ENCODE data around the gene AKT2. TPM values are rescaled to one million over a fixed set of nuclear protein-coding genes. Genes with fewer than 3 reads are reported as not detected.
"Not testable (repeated sequence)": the region's sequence is repeated elsewhere in the genome, so short reads cannot be mapped to it uniquely, and the experiment has no call there.

AKT2 gene
- total and polyA plus RNA-seq, 2 of the 8 experiments (the other 6 are each of a cell fraction or from before 2014, with no cell fraction given) = 151 to 183 TPM

GRCh38 chr19:40219721-40220276, 65.3 kb downstream of the AKT2 start (continued):
- TF ChIP-seq YY1 (IDR thresholded peaks at IDR 0.05; ENCODE audit: low read depth, low read length) = no peak
- TF ChIP-seq RXRA (IDR thresholded peaks at IDR 0.05; ENCODE audit: insufficient read depth, low read depth, low read length) = no peak
- no peak for TF ChIP-seq TEAD4 (IDR thresholded peaks at IDR 0.05; ENCODE audit: low read depth, low read length)
- TF ChIP-seq GTF2F1 (IDR thresholded peaks at IDR 0.05; ENCODE audit: borderline replicate concordance, low read depth, low read length) = no peak

DNA sequence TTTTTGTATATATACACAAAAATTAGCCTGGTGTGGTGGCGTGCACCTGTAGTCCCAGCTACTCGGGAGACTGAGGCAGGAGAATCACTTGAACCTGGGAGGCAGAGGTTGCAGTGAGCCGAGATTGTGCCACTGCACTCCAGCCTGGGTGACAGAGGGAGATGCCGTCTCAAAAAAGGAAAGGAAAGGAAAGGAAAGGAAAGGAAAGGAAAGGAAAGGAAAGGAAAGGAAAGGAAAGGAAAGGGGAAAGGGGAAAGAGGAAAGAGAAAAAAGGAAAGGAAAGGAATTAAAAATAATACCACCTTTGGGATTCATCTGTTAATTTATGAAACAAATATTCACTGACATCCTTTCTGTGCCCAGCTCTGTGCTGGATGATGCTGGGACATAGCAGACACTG, 66.1 kb downstream of the AKT2 start:
- CTCF ChIA-PET (ENCODE audit: partially characterized antibody) = interaction anchor here (0.6 to 4.5 kb wide), 16 partner anchors 9 to 305 kb away, joined by 3 to 32 read pairs (median 6); partner anchors contain the start of genes CCNP and MAP3K10
- not testable (repeated sequence) for H3K56ac ChIP-seq (replicated peaks; ENCODE audit: insufficient read length, low read depth, low read length); H2BK5ac ChIP-seq (ENCODE audit: low read depth, low read length); H3K79me1 ChIP-seq (ENCODE audit: low read depth, low read length); H3K36me3 ChIP-seq (ENCODE audit: control insufficient read depth in 2 of 4, insufficient read depth in 4 of 4, low read length in 3 of 4); H3K23ac ChIP-seq (ENCODE audit: insufficient read length); H4K5ac ChIP-seq (ENCODE audit: insufficient read length, low read depth, low read length); H2BK20ac ChIP-seq (ENCODE audit: low read length); H3K9me3 ChIP-seq (ENCODE audit: insufficient read depth in 2 of 2, low read depth in 1 of 2, low read length in 1 of 2); H2BK120ac ChIP-seq (replicated peaks; ENCODE audit: low read depth, low read length); H3K18ac ChIP-seq (ENCODE audit: extremely low read depth, low read length); FAIRE-seq; H3K14ac ChIP-seq (ENCODE audit: insufficient read length); H3K4me2 ChIP-seq (ENCODE audit: insufficient read depth in 1 of 2, low read depth in 2 of 2, low read length in 2 of 2); H3K23me2 ChIP-seq (ENCODE audit: low read depth, low read length); H3K4me3 ChIP-seq (ENCODE audit: extremely low read depth in 1 of 4, insufficient read depth in 2 of 4, low read depth in 3 of 4, low read length in 4 of 4); H4K8ac ChIP-seq (ENCODE audit: extremely low read depth, insufficient read depth, low read length); H3K27ac ChIP-seq (ENCODE audit: low read depth, low read length); H3K4ac ChIP-seq (replicated peaks; ENCODE audit: insufficient read length, low read depth, low read length); DNase-seq (ENCODE audit: low read depth in 1 of 2, low spot score in 2 of 2); H2AFZ ChIP-seq (ENCODE audit: low read length); H3K79me2 ChIP-seq (ENCODE audit: control insufficient read depth in 1 of 2, insufficient read depth in 2 of 2, low read length in 2 of 2); H3K9ac ChIP-seq (replicated peaks in 1 of 4; ENCODE audit: extremely low read depth in 1 of 4, low read depth in 3 of 4, low read length in 3 of 4); H2BK12ac ChIP-seq (ENCODE audit: low read depth, low read length); H2AK5ac ChIP-seq (ENCODE audit: low read depth, low read length); H4K20me1 ChIP-seq (replicated peaks in 1 of 2; ENCODE audit: control insufficient read depth in 1 of 2, insufficient read depth in 2 of 2, low read length in 2 of 2); H4K91ac ChIP-seq (replicated peaks; ENCODE audit: insufficient read length, low read length); H2BK15ac ChIP-seq (ENCODE audit: low read length)
- 86% methylated on average over 4 of the region's 4 CpGs; no CpG with 5 or more reads in 1 of the 2 experiments for WGBS, 2 experiments (ENCODE audit: extremely low coverage in 1 of 2, insufficient coverage in 1 of 2, insufficient read length in 1 of 2, insufficient replicate concordance in 2 of 2, low coverage in 1 of 2, low lambda C conversion rate in 2 of 2, missing lambda C conversion rate in 1 of 2)
- POLR2A ChIA-PET (ENCODE audit: partially characterized antibody) = interaction anchor here (1.2 to 1.5 kb wide), 2 partner anchors 8 to 10 kb away, joined by 3 to 6 read pairs; partner anchors contain the start of gene CCNP
- peaks cover 3 to 21% (median 16%) of the 10 kb centered on the region in 4 experiments for H3K27me3 ChIP-seq (replicated peaks in 1 of 4; ENCODE audit: control insufficient read depth in 3 of 4, extremely low read depth in 1 of 4, insufficient read depth in 3 of 4, low read length in 3 of 4)
- H3K4me1 ChIP-seq (replicated peaks in 1 of 4; ENCODE audit: control insufficient read depth in 3 of 4, insufficient read depth in 4 of 4, low read length in 3 of 4) = peaks cover 0 to 13% (median 7%) of the 10 kb centered on the region in 4 experiments; a peak in 5 of 7 replicates

All from H1 (cell line).